Adrenal gland (tissue), 12 donors: ENCODE measurements around the gene TFG. TPM values are rescaled to one million over a fixed set of nuclear protein-coding genes. Genes with fewer than 3 reads are reported as not detected.

ENCODE experiments used
- DNase-seq, 7 donors: peaks; one replicate each; pipeline ENCODE4 v3.0.0-alpha.2; 2019 to 2020
- H3K27ac ChIP-seq, 5 donors: fragments of 200-600 bp; sonication (generic) in 4 of 5; 1 replicate in 3 of 5; 2 replicates in 2 of 5; pipeline versions ENCODE4 v1.5.1 to v1.8.0; 2016 to 2020; ENCODE audit warnings: mild to moderate bottlenecking in 1 of 5
- H3K27me3 ChIP-seq: fragments of 200-600 bp; 2 replicates; pipeline ENCODE4 v1.8.0; 2021
- H3K36me3 ChIP-seq, 2 donors: fragments of 200-600 bp; replicated peaks in 1 of 2; 1 replicate in 1 of 2; 2 replicates in 1 of 2; pipeline versions ENCODE4 v1.5.1 to v1.8.0; 2018 to 2022
- H3K4me1 ChIP-seq, 2 donors: fragments of 200-600 bp; replicated peaks in 1 of 2; 1 replicate in 1 of 2; 2 replicates in 1 of 2; pipeline versions ENCODE4 v1.5.1 to v1.8.0; 2018 to 2021
- H3K4me3 ChIP-seq, 4 donors: fragments of 200-600 bp; sonication (generic) in 3 of 4; one replicate each; pipeline ENCODE4 v1.5.1; 2016 to 2018
- H3K9me3 ChIP-seq, 3 donors: fragments of 200-600 bp; sonication (generic) in 1 of 3; replicated peaks in 1 of 3; 1 replicate in 2 of 3; 2 replicates in 1 of 3; pipeline versions ENCODE4 v1.5.1 to v1.8.0; 2016 to 2021
- POLR2A ChIP-seq, 2 donors: fragments of 450-650 bp; IDR thresholded peaks; one replicate each; pipeline ENCODE4 v1.6.1; 2017; ENCODE audit warnings: antibody characterized with exemption in 2 of 2, mild to moderate bottlenecking in 2 of 2, moderate library complexity in 1 of 2
- WGBS, 4 donors: extraction: QIAGEN DNeasy Blood & Tissue Kit in 2 of 4; methylation state at CpG; one replicate each; pipeline versions ENCODE4 v1.1.5 to v1.1.7; 2013 to 2017; 5-methylcytosine and 5-hydroxymethylcytosine counted together
- intact Hi-C, 2 donors: fragments of 100-400 bp; cut with DNase I; formaldehyde crosslinking; loops; one replicate each; pipeline versions ENCODE4 v1.14.1 to v1.15.0; 2022 to 2023
- polyA plus RNA-seq, 3 donors: library from polyadenylated mRNA; stranded (reverse); fragments of 200-250 nt in 2 of 3; fragments of 350-450 nt in 1 of 3; fragmentation: Illumina TruSeq in 1 of 3; extraction: RNeasy Lipid Tissue Mini Kit (QIAGEN cat#74804) in 1 of 3; gene quantifications; one replicate each; pipeline ENCODE4 v1.2.3, GENCODE V29; 2013 to 2014
- total RNA-seq, 9 donors: library from RNA; depleted of rRNA in 4 of 9; stranded (reverse); fragments of >200 nt in 4 of 9; fragments of 120-200 nt in 1 of 9; fragmentation: NEBNext Ultra II Directional in 1 of 9; extraction: Animal tissue kit (Norgen Biotek cat#: 25700) in 1 of 9; gene quantifications; one replicate each; pipeline versions ENCODE4 v1.1.0 to v1.2.4, GENCODE V29; 2013 to 2023
- TF ChIP-seq, protein P1 (sequence below), 6 experiments: fragments of 450-650 bp in 4 of 6; fragments of 200-600 bp in 2 of 6; sonication (generic) in 1 of 6; IDR thresholded peaks; 1 replicate in 5 of 6; 2 replicates in 1 of 6; pipeline versions ENCODE4 v1.5.1 to v1.8.0; 2016 to 2021; ENCODE audit warnings: antibody characterized with exemption in 6 of 6, mild to moderate bottlenecking in 2 of 6, moderate library complexity in 1 of 6
- donor health status: healthy with polysubstance abuse.
- donor health status: Bipolar disorder and iron deficiency.
- donor health status: DM: yes; HTN: yes; CAD: no.
- donor health status: DM: no; HTN: no; CAD: no.
- donor health status: DM: no; HTN: no; CAD: no.
- donor health status: DM: yes; HTN: yes; CAD: no.

TFG gene
- total and polyA plus RNA-seq, 12 donors, result 51.1 to 268 (median 81.3) TPM

DNA sequence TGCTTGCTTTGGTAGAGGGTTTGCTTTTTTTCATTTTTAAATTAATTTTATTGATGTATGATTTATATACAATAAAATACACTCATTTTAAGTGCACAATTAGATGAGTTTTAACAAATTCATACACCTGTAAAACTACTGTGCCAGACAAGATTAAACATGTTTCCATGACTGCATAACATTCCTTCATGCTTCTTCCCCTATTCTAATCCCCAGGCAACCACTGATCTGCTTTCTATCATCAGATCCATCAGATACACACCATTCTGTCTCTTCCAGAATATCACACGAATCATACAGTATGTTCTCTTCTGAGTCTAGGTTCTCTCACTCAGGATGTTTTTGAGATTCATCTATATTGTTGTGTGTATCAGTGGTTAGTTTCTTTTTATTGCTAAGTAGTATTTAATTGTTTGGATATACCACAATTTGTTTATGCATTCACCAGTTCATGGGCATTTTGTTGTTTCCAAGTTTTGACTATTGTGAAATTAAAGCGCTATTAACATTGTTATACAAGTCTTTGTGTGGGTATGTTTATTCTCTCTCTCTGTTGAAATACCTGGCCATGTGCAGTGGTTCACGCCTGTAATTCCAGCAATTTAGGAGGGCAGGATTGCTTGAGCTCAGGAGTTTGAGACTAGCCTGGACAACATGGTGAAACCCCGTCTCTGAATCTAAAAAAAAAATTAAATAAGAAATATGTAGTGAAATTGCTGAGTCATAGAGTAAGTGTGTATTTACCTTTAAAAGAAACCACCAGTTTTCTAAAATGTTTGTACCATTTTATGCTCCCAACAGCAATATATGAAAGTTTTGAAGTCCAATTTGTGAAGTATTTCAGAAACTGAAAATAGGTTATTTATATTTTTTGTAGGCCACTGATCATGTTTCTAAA, 7.0 kb upstream of the TFG start:
- DNase-seq, result no peak
- Histone ChIP-seq H3K27me3 (peaks cover 18% of the 10 kb centered on the region), H3K27ac (no peak overlapping the region), H3K36me3 (no peaks in the 10 kb centered on the region), H3K4me3 (no peak overlapping the region), H3K4me1 (no peaks in the 10 kb centered on the region), H3K9me3 (no peaks in the 10 kb centered on the region)
- intact Hi-C loops, result no loop called here
- no peak for TF ChIP-seq POLR2A (IDR thresholded peaks at IDR 0.05)
- 60 to 73% (median 68%) methylated on average over 4 of the region's 4 CpGs for WGBS, 4 donors

DNA sequence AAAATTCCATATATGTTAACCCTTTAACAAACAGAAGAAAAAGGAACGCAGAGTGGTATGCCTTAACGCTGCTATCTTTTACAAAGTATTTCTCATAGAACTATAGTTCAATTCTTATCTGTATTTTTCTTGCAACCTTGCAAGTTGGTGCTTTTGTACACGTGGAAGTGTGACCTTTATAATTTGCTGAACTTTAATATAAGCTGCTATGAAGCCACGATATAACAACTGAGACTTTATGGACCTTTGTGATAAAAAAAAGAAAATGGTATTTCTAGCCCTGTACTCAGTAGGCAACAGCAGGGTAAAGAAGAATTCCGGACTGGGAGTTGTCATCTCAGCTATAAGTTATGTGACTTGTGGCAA, 6.3 kb upstream of the TFG start:
- WGBS, 4 donors, result 58 to 66% (median 64%) methylated on average over 5 of the region's 5 CpGs
- Histone ChIP-seq H3K4me3 (no peak overlapping the region), H3K36me3 (no peaks in the 10 kb centered on the region), H3K9me3 (no peaks in the 10 kb centered on the region), H3K4me1 (no peaks in the 10 kb centered on the region), H3K27me3 (peaks cover 13% of the 10 kb centered on the region), H3K27ac (no peak overlapping the region)
- intact Hi-C loops, result no loop called here
- TF ChIP-seq, protein P1, sequence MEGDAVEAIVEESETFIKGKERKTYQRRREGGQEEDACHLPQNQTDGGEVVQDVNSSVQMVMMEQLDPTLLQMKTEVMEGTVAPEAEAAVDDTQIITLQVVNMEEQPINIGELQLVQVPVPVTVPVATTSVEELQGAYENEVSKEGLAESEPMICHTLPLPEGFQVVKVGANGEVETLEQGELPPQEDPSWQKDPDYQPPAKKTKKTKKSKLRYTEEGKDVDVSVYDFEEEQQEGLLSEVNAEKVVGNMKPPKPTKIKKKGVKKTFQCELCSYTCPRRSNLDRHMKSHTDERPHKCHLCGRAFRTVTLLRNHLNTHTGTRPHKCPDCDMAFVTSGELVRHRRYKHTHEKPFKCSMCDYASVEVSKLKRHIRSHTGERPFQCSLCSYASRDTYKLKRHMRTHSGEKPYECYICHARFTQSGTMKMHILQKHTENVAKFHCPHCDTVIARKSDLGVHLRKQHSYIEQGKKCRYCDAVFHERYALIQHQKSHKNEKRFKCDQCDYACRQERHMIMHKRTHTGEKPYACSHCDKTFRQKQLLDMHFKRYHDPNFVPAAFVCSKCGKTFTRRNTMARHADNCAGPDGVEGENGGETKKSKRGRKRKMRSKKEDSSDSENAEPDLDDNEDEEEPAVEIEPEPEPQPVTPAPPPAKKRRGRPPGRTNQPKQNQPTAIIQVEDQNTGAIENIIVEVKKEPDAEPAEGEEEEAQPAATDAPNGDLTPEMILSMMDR (IDR thresholded peaks at IDR 0.05), result no peak
- TF ChIP-seq POLR2A (IDR thresholded peaks at IDR 0.05), result no peak
- DNase-seq, result no peak

GRCh38 chr3:100703865-100704264, 5.4 kb upstream of the TFG start:
- H3K27ac ChIP-seq, result no peak overlapping the region
- H3K36me3 ChIP-seq, result no peaks in the 10 kb centered on the region
- intact Hi-C loops, result no loop called here
- no peaks in the 10 kb centered on the region for H3K4me1 ChIP-seq
- no peak for DNase-seq
- H3K9me3 ChIP-seq, result no peaks in the 10 kb centered on the region
- peaks cover 13% of the 10 kb centered on the region for H3K27me3 ChIP-seq
- WGBS, 4 donors, result 56 to 71% (median 69%) methylated on average over 4 of the region's 4 CpGs
- TF ChIP-seq, protein P1 (IDR thresholded peaks at IDR 0.05), result no peak
- TF ChIP-seq POLR2A (IDR thresholded peaks at IDR 0.05), result no peak
- no peak overlapping the region for H3K4me3 ChIP-seq

DNA sequence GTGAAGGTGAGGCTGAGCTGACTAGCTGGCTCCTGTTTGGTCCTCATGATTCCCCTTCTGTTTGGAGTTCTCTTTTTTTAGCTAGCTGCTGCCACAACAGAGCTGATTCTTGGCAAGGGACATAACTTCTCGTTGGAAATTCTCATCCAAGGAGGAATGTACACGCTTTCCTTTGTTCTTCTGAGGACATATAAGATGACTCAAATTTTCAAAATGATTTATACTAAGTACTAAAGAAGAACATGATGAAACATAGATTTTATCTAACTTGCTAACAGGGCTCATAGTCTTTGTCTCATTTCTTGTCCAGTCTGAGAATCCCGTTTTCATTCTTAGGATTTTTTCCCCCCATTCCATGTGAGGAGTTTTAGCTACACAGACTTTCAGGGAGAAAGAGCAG, 2.9 kb upstream of the TFG start:
- intact Hi-C loops, result no loop called here
- Histone ChIP-seq H3K4me1 (peaks cover 11 to 12% of the 10 kb centered on the region in 2 donors), H3K4me3 (no peak overlapping the region), H3K27me3 (peaks cover 10% of the 10 kb centered on the region), H3K9me3 (no peaks in the 10 kb centered on the region), H3K27ac (no peak overlapping the region), H3K36me3 (no peaks in the 10 kb centered on the region)
- WGBS, 4 donors, result 55 to 66% (median 61%) methylated on average over 3 of the region's 3 CpGs
- no peak for TF ChIP-seq POLR2A (IDR thresholded peaks at IDR 0.05)
- TF ChIP-seq, protein P1 (IDR thresholded peaks at IDR 0.05), result no peak
- DNase-seq, result no peak

DNA sequence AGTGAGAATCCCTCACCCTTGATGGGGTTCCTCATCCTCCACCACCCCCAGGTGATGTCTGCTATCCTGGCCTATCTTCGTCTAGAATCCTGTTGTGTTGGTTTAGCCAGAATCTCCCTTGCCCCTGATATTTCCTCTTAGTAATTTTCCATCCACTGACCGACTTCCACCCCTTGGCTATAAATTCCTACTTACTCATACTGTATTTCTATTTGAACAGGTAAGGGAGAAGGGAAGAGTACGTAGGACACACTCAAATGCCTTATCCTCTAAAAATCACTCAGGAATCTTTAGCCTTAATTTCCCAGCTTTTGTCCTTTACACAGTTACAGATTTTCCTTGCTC, 678 bp upstream of the TFG start:
- peaks cover 3% of the 10 kb centered on the region for H3K27me3 ChIP-seq
- intact Hi-C loops, result no loop called here

More for the DNA sequence above, 678 bp upstream of the TFG start:
- peak overlapping the region in 3 of 4 donors; percentile 20 to 57 (median 22) for H3K4me3 ChIP-seq
- WGBS, 4 donors, result 85 to 96% (median 88%) methylated on average over 3 of the region's 3 CpGs
- no peaks in the 10 kb centered on the region for H3K36me3 ChIP-seq
- peaks cover 22 to 29% of the 10 kb centered on the region in 2 donors for H3K4me1 ChIP-seq
- TF ChIP-seq, protein P1 (IDR thresholded peaks at IDR 0.05), result no peak
- TF ChIP-seq POLR2A (IDR thresholded peaks at IDR 0.05), result no peak
- DNase-seq, result no peak
- H3K27ac ChIP-seq, result peak overlapping the region in 4 of 5 donors; percentile 44 to 97 (median 73)
- no peaks in the 10 kb centered on the region for H3K9me3 ChIP-seq
